Measurements from ENCODE around the gene GLRA3. TPM values are rescaled to one million over a fixed set of nuclear protein-coding genes. Genes with fewer than 3 reads are reported as not detected.

The GLRA3 gene
- total and polyA plus RNA-seq, 2 of the 8 experiments (the other 6 are each of a cell fraction or from before 2014, with no cell fraction given): 0.02 TPM; not detected in 1

- TF ChIP-seq ZNF274 (IDR thresholded peaks at IDR 0.05; ENCODE audit: borderline replicate concordance, extremely low read depth, low read length) (no peak), NRF1 (IDR thresholded peaks at IDR 0.05; ENCODE audit: low read depth, low read length) (no peak), RNF2 (IDR thresholded peaks at IDR 0.05; ENCODE audit: borderline replicate concordance, low read depth, low read length, missing control alignments, poor library complexity, severe bottlenecking) (no peak)
Measured at GRCh38 chr4:174596513-174596912, 232.5 kb downstream of the GLRA3 start (continued).

All from H1 (cell line).